ENCODE results near the gene P2RX4. TPM values are rescaled to one million over a fixed set of nuclear protein-coding genes. Genes with fewer than 3 reads are reported as not detected.
"Not testable (repeated sequence)": the region's sequence is repeated elsewhere in the genome, so short reads cannot be mapped to it uniquely, and the experiment has no call there.

Gene P2RX4
- total RNA-seq, 1 experiment from 2014 or later, result 17.1 TPM

- H3K9me2 ChIP-seq (ENCODE audit: insufficient read depth), result no peaks in the 10 kb centered on the region
- H3K9me3 ChIP-seq (ENCODE audit: control insufficient read depth in 1 of 2, insufficient read depth in 1 of 2, low read depth in 1 of 2, low read length in 2 of 2), result no peaks in the 10 kb centered on the region
- intact Hi-C loops (cut with micrococcal nuclease), result no loop called here
- no TSS peak for BruUV-seq (replicated peaks)
- ATAC-seq (no peak), DNase-seq (ENCODE audit: low read depth, low spot score) (no peak)
- no peaks in the 10 kb centered on the region for H3K36me3 ChIP-seq (ENCODE audit: control insufficient read depth in 1 of 2, insufficient read depth in 2 of 2, low read length in 2 of 2)
- ChIA-PET POLR2A (no interaction called here), CTCF (no interaction called here), RAD21 (ENCODE audit: low non-redundant PET in 1 of 2, low total read pairs in 2 of 2, uncharacterized antibody in 2 of 2, unreplicated experiment in 2 of 2) (no interaction called here)
- H2AFZ ChIP-seq (ENCODE audit: low read depth, low read length, poor library complexity, severe bottlenecking), result no peak overlapping the region
- peaks cover 27% of the 10 kb centered on the region for H3K79me2 ChIP-seq (ENCODE audit: insufficient read depth, low read length)
- H3K27ac ChIP-seq (ENCODE audit: low read depth, low read length), result no peak overlapping the region
- no peak overlapping the region for H3K9ac ChIP-seq (ENCODE audit: low read length)
- TF ChIP-seq ELF1 (IDR thresholded peaks at IDR 0.05; ENCODE audit: borderline replicate concordance, low read depth), result no peak
- no peak for TF ChIP-seq SRF (IDR thresholded peaks at IDR 0.05; ENCODE audit: low read depth)
- TF ChIP-seq ATF3 (IDR thresholded peaks at IDR 0.05), result no peak
- TF ChIP-seq CBX3 (IDR thresholded peaks at IDR 0.05; ENCODE audit: low read depth), result no peak
- TF ChIP-seq CEBPB (IDR thresholded peaks at IDR 0.05; ENCODE audit: low read depth), result no peak
- TF ChIP-seq ZNF274 (IDR thresholded peaks at IDR 0.05; ENCODE audit: low read depth, low read length), result no peak
- TF ChIP-seq RAD21 (IDR thresholded peaks at IDR 0.05; ENCODE audit: low read depth), result no peak
- no peak for TF ChIP-seq EZH2 (IDR thresholded peaks at IDR 0.05)
- no peak for TF ChIP-seq CTCF (IDR thresholded peaks at IDR 0.05 in 2 of 3, conservative IDR thresholded peaks at IDR 0.05 in 1 of 3; ENCODE audit: borderline replicate concordance in 1 of 3, insufficient read depth in 1 of 3, low read depth in 2 of 3, low read length in 2 of 3)
- H3K4me1 ChIP-seq (ENCODE audit: control insufficient read depth in 1 of 2, insufficient read depth in 2 of 2, low read length in 2 of 2), result peaks cover 0 to 8% of the 10 kb centered on the region in 2 experiments; a peak in 1 of 4 replicates
- no peak overlapping the region for H3K4me3 ChIP-seq (replicated peaks in 1 of 2; ENCODE audit: low read depth in 1 of 2, low read length in 2 of 2)
- H4K20me1 ChIP-seq (ENCODE audit: insufficient read depth), result no peaks in the 10 kb centered on the region
- no peaks in the 10 kb centered on the region for H3K27me3 ChIP-seq (ENCODE audit: insufficient read depth, low read length)
- H3K4me2 ChIP-seq (ENCODE audit: low read length), result no peak overlapping the region
Measured at GRCh38 chr12:121279507-121279915, 69.6 kb downstream of the P2RX4 start.

- not testable (repeated sequence) for ATAC-seq; H3K27ac ChIP-seq (ENCODE audit: low read depth, low read length)
Measured at GRCh38 chr12:121280531-121280930, 70.6 kb downstream of the P2RX4 start.

GRCh38 chr12:121281116-121281515 is 71.2 kb downstream of the P2RX4 start:
- H3K27me3 ChIP-seq (ENCODE audit: insufficient read depth, low read length); H3K36me3 ChIP-seq (ENCODE audit: control insufficient read depth in 1 of 2, insufficient read depth in 2 of 2, low read length in 2 of 2); intact Hi-C loops (cut with micrococcal nuclease); CTCF ChIA-PET; H3K9ac ChIP-seq (ENCODE audit: low read length); BruUV-seq (replicated peaks); H3K4me1 ChIP-seq (ENCODE audit: control insufficient read depth in 1 of 2, insufficient read depth in 2 of 2, low read length in 2 of 2); POLR2A ChIA-PET; H4K20me1 ChIP-seq (ENCODE audit: insufficient read depth); H3K27ac ChIP-seq (ENCODE audit: low read depth, low read length); RAD21 ChIA-PET (ENCODE audit: low non-redundant PET in 1 of 2, low total read pairs in 2 of 2, uncharacterized antibody in 2 of 2, unreplicated experiment in 2 of 2); H3K4me2 ChIP-seq (ENCODE audit: low read length); H3K4me3 ChIP-seq (replicated peaks in 1 of 2; ENCODE audit: low read depth in 1 of 2, low read length in 2 of 2); H3K9me3 ChIP-seq (ENCODE audit: control insufficient read depth in 1 of 2, insufficient read depth in 1 of 2, low read depth in 1 of 2, low read length in 2 of 2); H2AFZ ChIP-seq (ENCODE audit: low read depth, low read length, poor library complexity, severe bottlenecking); H3K9me2 ChIP-seq (ENCODE audit: insufficient read depth); ATAC-seq; DNase-seq (ENCODE audit: low read depth, low spot score): not testable (repeated sequence)
- peaks cover 36% of the 10 kb centered on the region for H3K79me2 ChIP-seq (ENCODE audit: insufficient read depth, low read length)

More at GRCh38 chr12:121280531-121280930, 70.6 kb downstream of the P2RX4 start:
- H3K4me1 ChIP-seq (ENCODE audit: control insufficient read depth in 1 of 2, insufficient read depth in 2 of 2, low read length in 2 of 2); H3K36me3 ChIP-seq (ENCODE audit: control insufficient read depth in 1 of 2, insufficient read depth in 2 of 2, low read length in 2 of 2); H2AFZ ChIP-seq (ENCODE audit: low read depth, low read length, poor library complexity, severe bottlenecking); DNase-seq (ENCODE audit: low read depth, low spot score); BruUV-seq (replicated peaks); H4K20me1 ChIP-seq (ENCODE audit: insufficient read depth); H3K9ac ChIP-seq (ENCODE audit: low read length); H3K4me3 ChIP-seq (replicated peaks in 1 of 2; ENCODE audit: low read depth in 1 of 2, low read length in 2 of 2); intact Hi-C loops (cut with micrococcal nuclease); H3K9me2 ChIP-seq (ENCODE audit: insufficient read depth); H3K9me3 ChIP-seq (ENCODE audit: control insufficient read depth in 1 of 2, insufficient read depth in 1 of 2, low read depth in 1 of 2, low read length in 2 of 2); POLR2A ChIA-PET; CTCF ChIA-PET; H3K4me2 ChIP-seq (ENCODE audit: low read length); H3K27me3 ChIP-seq (ENCODE audit: insufficient read depth, low read length); RAD21 ChIA-PET (ENCODE audit: low non-redundant PET in 1 of 2, low total read pairs in 2 of 2, uncharacterized antibody in 2 of 2, unreplicated experiment in 2 of 2): not testable (repeated sequence)
- H3K79me2 ChIP-seq (ENCODE audit: insufficient read depth, low read length), result peaks cover 30% of the 10 kb centered on the region

Data from HCT116 (cell line).